GM21423 (cell line): Measurements from ENCODE around the gene PLPPR3.

Source experiments
- ATAC-seq: cut with Tn5 transposase; IDR thresholded peaks from one replicate; pipeline ENCODE4 v1.9.1; 2021; ENCODE audit warnings: mild to moderate bottlenecking, moderate library complexity; ENCODE audit not compliant: unreplicated experiment

PLPPR3 gene

DNA sequence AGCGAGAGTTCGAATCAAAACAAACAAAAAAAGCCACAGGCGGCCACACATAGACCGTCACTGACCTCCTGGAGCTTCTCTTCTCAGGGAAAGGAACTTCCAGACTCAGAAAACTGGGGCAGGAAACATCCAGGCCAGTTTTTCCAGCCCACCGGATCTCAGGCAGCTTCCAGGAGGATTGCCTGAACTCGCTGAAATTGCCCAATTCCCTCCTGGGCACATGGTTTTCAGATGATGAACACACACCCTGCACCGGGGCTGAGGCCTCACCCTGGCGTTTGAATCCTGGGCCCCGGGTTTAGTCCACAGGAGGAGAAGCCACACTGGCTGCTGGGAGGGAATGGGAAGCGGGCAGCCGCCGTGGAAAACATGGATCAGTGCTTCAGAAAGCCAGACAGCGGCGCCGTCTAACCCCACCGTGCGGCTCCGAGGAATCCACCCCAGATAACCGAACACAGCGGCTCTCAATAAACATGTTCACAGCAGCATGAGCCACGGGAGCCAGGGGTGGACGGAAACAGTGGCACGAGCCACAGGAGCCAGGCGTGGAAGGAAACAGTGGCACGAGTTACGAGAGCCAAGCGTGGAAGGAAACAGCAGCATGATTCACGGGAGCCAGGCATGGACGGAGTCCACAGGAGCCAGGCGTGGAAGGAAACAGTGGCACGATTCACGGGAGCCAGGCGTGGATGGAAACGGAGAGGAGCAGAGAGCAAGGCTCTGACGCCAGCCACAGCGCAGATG lies 42.7 kb downstream of the PLPPR3 start:
- no peak for ATAC-seq

DNA sequence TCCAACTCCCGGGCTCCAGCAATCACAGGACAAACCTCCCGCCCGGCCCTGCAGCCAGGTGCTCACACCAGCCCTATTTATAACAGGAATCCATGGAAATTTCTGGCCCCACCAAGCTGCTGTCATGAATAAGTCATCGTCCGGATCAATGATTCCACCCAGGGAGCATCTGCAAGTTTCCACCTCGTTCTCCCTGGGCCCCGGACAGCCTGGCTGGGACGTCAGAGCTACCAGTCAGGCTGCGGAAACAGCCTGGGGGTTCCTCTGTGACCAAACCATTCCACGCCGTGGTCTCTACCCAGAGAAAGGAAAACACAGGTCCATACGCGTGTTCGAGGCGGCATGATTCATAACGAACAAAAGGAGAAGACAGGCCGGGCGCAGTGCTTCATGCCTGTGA lies 45.2 kb downstream of the PLPPR3 start:
- no peak for ATAC-seq

DNA sequence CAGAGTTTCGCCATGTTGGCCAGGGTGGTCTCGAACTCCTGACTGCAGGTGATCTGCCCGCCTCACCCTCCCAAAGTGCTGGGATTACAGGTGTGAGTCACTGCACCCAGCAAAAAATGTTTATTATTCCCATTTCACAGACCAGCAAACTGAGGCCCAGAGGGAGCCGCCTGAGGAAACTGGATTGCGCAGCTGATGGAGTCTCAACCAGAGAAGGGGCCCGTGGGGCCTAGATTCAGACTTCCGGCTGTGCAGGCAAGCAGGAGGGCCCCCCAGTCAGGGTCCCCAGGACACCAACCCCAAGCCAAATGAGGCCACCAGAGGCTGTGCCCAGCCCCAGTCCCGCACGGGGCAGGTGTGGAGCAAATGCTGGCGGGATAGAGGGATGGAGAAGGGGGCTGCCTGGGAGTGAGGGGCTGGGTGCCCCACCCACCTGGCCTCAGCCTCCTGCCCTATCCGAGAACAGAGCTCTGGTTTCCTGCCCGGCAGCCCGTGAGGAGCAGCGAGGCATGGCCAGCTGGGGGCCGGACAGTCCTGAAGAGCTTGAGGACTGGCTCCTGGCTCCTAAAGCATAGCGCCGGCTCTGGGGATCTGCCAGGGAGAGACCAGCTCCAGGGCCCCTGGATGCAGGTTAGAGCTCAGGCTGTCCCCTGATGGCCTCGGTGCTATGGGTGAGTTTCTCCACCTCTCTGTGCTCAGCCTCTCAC lies 48.9 kb downstream of the PLPPR3 start:
- no peak for ATAC-seq

DNA sequence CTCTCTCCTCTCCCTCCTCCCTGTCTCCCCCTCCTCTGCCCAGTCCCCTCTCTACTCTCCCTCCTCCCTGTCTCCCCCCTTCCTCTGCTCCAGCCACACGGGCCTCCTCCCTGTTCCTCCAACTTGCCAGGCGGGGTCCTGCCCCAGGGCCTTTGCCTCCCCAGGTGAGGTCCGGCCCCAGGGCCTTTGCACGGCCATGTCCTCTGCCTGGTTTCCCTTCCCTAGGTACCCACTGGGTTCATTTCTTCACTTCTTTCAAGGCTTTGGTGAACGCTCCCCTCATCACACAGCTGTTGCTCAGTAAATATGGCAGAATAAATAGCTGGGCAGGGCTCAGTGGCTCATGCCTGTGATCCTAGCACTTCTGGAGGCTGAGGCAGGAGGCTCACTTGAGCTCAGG lies 49.7 kb downstream of the PLPPR3 start:
- ATAC-seq: no peak

DNA sequence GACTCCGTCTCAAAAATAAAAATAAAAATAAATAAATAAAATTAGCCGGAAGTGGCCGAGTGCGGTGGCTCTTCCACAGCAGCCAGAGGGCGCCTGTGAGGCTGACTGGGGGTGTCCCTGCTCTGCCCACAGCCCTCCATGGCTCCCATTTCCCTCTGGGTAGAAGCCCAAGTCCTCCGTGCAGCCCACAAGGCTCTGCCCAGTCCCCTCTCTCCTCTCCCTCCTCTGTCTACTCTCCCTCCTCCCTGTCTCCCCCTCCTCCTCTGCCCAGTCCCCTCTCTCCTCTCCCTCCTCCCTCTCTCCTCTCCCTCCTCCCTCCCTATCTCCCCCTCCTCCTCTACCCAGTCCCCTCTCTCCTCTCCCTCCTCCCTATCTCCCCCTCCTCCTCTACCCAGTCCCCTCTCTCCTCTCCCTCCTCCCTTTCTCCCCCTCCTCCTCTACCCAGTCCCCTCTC lies 50.4 kb downstream of the PLPPR3 start:
- no peak for ATAC-seq

DNA sequence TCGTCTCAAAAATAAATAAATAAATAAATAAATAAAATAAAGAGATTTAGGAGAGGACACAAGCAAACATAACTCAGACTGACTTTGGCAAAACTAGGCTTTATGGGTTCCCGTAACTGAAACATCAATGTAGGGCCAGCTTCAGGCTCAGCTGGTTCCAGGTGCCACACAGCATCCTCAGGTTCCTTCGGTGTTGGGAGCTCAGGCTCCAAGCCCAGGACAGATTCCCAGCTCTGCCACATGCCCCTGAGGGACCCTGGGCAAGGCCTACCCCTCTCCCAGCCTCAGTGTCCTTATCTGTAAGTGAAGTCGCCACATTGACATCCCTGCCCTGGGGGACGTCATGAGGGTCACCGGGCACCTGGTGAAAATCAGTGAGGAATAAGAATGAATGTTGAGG lies 52.1 kb downstream of the PLPPR3 start:
- no peak for ATAC-seq

DNA sequence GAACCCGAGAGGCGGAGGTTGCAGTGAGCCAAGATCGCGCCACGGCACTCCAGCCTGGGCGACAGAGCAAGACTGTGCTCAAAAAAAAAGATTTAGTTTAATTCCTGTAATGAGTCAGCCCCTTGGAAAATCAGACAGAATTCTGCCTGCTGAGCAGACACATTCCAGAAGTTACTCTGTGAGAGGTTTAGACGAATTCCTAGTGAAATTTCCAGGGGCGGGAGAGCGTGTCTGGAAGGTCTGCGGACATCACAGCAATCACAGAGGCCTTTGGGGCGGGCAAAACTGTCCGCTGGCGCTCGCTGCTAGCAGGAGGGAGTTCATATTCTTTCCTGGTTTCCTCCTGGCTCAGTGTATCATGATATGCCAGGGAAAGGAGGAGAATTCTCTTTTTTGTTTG lies 53.3 kb downstream of the PLPPR3 start:
- no peak for ATAC-seq

DNA sequence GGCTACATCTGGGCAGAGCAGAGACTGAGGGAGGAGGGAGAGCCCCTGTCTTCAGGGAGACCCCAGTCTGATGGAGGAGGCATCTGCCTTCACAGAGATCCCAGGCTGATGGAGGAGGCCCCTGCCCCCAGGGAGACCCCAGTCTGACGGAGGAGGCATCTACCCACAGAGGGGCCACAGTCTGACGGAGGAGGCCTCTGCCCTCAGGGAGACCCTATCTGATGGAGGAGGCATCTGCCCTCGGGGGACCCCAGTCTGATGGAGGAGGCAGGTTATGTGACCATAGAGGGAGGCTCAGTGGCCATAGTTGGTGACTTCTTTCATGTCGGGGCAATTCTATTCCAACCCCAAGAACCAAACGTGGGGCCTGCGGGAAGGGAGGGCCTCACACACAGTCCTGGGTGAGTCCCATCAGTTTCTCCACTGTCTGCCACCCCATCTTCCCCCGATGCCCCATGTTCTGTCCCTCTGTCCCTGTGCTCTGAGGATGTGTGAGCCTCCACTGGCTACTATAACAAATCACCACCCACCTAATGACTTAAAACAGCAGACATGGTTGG lies 56.5 kb downstream of the PLPPR3 start:
- no peak for ATAC-seq

DNA sequence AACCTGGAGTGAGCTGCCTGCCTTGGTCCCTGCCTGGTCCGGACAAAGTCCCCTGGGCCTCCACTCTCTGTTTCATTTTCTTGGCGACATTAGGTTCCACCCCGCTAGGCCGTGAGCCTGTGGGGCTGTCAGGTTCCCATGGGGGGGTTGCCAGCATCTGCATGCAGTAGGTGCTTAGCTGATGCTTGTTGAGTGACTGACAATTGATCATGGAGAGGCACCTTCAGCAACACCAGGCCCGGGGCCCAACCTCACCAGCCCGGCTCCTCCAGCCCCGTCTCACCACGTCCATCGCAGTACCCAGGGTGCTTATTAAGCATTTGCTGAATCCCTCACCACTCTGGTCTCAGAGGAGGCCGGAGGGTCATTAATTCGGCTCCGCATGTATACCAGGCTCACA lies 57.5 kb downstream of the PLPPR3 start:
- ATAC-seq: no peak

DNA sequence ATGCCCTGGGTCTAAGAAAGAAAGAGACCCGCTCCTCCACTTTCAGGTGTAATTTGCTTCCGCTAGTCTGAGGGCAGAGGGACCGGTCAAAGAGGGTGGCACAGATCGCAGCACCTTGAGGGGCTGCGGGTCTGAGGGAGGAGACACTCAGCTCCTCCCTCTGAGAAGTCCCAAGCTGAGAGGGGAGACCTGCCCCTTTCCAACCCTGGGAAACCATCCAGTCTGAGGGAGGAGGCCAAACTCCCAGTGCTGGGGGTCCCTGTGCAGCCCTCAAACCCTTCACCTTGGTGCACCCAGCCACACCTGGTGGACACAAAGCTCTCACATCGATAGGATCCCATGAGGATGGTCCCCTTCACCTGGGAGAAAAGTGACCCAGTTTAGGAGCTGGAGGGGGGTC lies 57.9 kb downstream of the PLPPR3 start:
- no peak for ATAC-seq

DNA sequence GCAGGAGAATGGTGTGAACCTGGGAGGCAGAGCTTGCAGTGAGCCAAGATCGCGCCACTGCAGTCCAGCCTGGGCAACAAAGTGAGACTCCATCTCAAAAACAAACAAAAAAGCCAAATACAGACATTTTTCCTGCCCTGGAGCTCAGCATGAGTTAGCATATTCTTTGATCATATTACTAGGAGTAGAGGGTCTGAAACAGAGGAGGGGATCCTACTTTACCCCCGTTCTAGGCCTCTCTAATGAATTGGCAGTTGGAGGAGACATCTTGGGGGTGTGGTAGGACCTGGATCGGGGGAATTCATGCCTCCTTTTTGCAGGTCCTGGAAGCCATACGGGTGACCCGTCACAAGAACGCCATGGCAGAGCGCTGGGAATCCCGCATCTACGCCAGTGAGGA lies 58.6 kb downstream of the PLPPR3 start:
- ATAC-seq: no peak
